Measurements from ENCODE around the gene DOCK3.
A peak's percentile ranks its signal among the peaks of the same experiment; 100 is the strongest.

DOCK3 gene

GRCh38 chr3:50674349-50675178, at the start of gene DOCK3:
Gene DOCK3 (plus strand): TSS chr3:50674927. CDS start chr3:50675264, 337 bp downstream.
- peak in 1 of 2 experiments; percentile 26 for DNase-seq

GRCh38 chr3:50625231-50626182, 49.2 kb upstream of the DOCK3 start:
- no peak for DNase-seq

- no peak for DNase-seq
These were observed 48.3 kb upstream of the DOCK3 start for GRCh38 chr3:50626401-50626800.

- peak; percentile 22 to 55 for DNase-seq
These were observed 47.2 kb upstream of the DOCK3 start for GRCh38 chr3:50627407-50628051.

GRCh38 chr3:50628601-50629000, 46.1 kb upstream of the DOCK3 start:
- no peak for DNase-seq

GRCh38 chr3:50630394-50630793, 44.3 kb upstream of the DOCK3 start:
- no peak for DNase-seq

- DNase-seq, result no peak
These were observed 43.9 kb upstream of the DOCK3 start for GRCh38 chr3:50630877-50631276.

- DNase-seq, result peak; percentile 87 to 88
These were observed 42.3 kb upstream of the DOCK3 start for GRCh38 chr3:50632450-50632849.

- DNase-seq, result peak in 1 of 2 experiments; percentile 19
These were observed 41.4 kb upstream of the DOCK3 start for GRCh38 chr3:50633230-50633790.

- DNase-seq, result no peak
These were observed 39.7 kb upstream of the DOCK3 start for GRCh38 chr3:50635066-50635465.

- no peak for DNase-seq
These were observed 37.7 kb upstream of the DOCK3 start for GRCh38 chr3:50637011-50637410.

GRCh38 chr3:50637945-50638344, 36.8 kb upstream of the DOCK3 start:
- no peak for DNase-seq

GRCh38 chr3:50639055-50639494, 35.7 kb upstream of the DOCK3 start:
- no peak for DNase-seq

- no peak for DNase-seq
These were observed 32.3 kb upstream of the DOCK3 start for GRCh38 chr3:50642382-50642781.

GRCh38 chr3:50644561-50644960, 30.2 kb upstream of the DOCK3 start:
- DNase-seq, result no peak

- DNase-seq, result no peak
These were observed 29.3 kb upstream of the DOCK3 start for GRCh38 chr3:50645378-50645777.

GRCh38 chr3:50648313-50648712, 26.4 kb upstream of the DOCK3 start:
- no peak for DNase-seq

- DNase-seq, result no peak
These were observed 25.8 kb upstream of the DOCK3 start for GRCh38 chr3:50648944-50649343.

- no peak for DNase-seq
These were observed 25.2 kb upstream of the DOCK3 start for GRCh38 chr3:50649451-50649931.

- DNase-seq, result no peak
These were observed 24.7 kb upstream of the DOCK3 start for GRCh38 chr3:50650018-50650417.

GRCh38 chr3:50651445-50651844, 23.3 kb upstream of the DOCK3 start:
- no peak for DNase-seq

- no peak for DNase-seq
These were observed 22.7 kb upstream of the DOCK3 start for GRCh38 chr3:50651920-50652529.

Data from Kasumi-1 (cell line).